ENCODE results near the gene POLR2F. TPM values are rescaled to one million over a fixed set of nuclear protein-coding genes. Genes with fewer than 3 reads are reported as not detected.

POLR2F gene
- total RNA-seq, 1 experiment from 2014 or later = 138 TPM

GRCh38 chr22:37925330-37925729, 28.2 kb upstream of the POLR2F start (continued):
- TF ChIP-seq AFF4 (CRISPR knock-in tag; IDR thresholded peaks at IDR 0.05; ENCODE audit: borderline replicate concordance) (no peak), RORB (CRISPR knock-in tag; IDR thresholded peaks at IDR 0.05) (no peak), ETV6 (CRISPR knock-in tag; IDR thresholded peaks at IDR 0.05) (no peak), FOXJ3 (CRISPR knock-in tag; IDR thresholded peaks at IDR 0.05; ENCODE audit: borderline replicate concordance) (no peak), HMGA2 (CRISPR knock-in tag; IDR thresholded peaks at IDR 0.05) (no peak), IRF1 (CRISPR knock-in tag; IDR thresholded peaks at IDR 0.05) (no peak), ZNF416 (CRISPR knock-in tag; IDR thresholded peaks at IDR 0.05) (no peak), MYBL2 (CRISPR knock-in tag; IDR thresholded peaks at IDR 0.05) (no peak), CTCF (IDR thresholded peaks at IDR 0.05) (no peak), FOXK1 (CRISPR knock-in tag; IDR thresholded peaks at IDR 0.05) (no peak)
- TF ChIP-seq, protein P1, sequence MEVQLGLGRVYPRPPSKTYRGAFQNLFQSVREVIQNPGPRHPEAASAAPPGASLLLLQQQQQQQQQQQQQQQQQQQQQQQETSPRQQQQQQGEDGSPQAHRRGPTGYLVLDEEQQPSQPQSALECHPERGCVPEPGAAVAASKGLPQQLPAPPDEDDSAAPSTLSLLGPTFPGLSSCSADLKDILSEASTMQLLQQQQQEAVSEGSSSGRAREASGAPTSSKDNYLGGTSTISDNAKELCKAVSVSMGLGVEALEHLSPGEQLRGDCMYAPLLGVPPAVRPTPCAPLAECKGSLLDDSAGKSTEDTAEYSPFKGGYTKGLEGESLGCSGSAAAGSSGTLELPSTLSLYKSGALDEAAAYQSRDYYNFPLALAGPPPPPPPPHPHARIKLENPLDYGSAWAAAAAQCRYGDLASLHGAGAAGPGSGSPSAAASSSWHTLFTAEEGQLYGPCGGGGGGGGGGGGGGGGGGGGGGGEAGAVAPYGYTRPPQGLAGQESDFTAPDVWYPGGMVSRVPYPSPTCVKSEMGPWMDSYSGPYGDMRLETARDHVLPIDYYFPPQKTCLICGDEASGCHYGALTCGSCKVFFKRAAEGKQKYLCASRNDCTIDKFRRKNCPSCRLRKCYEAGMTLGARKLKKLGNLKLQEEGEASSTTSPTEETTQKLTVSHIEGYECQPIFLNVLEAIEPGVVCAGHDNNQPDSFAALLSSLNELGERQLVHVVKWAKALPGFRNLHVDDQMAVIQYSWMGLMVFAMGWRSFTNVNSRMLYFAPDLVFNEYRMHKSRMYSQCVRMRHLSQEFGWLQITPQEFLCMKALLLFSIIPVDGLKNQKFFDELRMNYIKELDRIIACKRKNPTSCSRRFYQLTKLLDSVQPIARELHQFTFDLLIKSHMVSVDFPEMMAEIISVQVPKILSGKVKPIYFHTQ (CRISPR knock-in tag; IDR thresholded peaks at IDR 0.05) = no peak

DNA sequence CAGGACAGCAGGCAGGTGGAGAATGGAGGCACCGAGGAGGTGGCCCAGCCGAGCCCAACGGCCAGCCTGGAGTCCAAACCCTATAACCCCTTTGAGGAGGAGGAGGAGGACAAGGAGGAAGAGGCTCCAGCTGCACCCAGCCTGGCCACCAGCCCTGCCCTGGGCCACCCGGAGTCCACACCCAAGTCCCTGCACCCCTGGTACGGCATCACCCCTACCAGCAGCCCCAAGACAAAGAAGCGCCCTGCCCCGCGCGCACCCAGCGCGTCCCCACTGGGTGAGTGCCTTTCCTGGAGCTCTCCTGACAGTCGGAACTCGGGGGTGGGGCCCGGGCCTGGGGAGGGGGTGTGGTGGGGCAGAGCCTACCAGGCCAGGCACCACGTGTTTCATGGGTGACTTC, 27.7 kb upstream of the POLR2F start:
- no peak overlapping the region for H3K27ac Mint-ChIP-seq
- no peak for TF ChIP-seq ZNF138 (CRISPR knock-in tag; conservative IDR thresholded peaks at IDR 0.05)
- no peak overlapping the region for H3K4me3 Mint-ChIP-seq
- DNase-seq (ENCODE audit: low spot score) (no peak), ATAC-seq (no peak)
- no peaks in the 10 kb centered on the region for H3K4me1 Mint-ChIP-seq
- CTCF ChIA-PET = interaction anchor here (2.4 kb wide), 1 partner anchor 8 kb away, joined by 9 read pairs; no protein-coding TSS in a partner anchor
- no peaks in the 10 kb centered on the region; the same call in 1 of the 2 replicates for H3K27me3 Mint-ChIP-seq (ENCODE audit: low read depth)
- POLR2A ChIA-PET = no interaction called here
- H3K36me3 Mint-ChIP-seq = peaks cover 9% of the 10 kb centered on the region
- no peaks in the 10 kb centered on the region for H3K9me3 Mint-ChIP-seq

DNA sequence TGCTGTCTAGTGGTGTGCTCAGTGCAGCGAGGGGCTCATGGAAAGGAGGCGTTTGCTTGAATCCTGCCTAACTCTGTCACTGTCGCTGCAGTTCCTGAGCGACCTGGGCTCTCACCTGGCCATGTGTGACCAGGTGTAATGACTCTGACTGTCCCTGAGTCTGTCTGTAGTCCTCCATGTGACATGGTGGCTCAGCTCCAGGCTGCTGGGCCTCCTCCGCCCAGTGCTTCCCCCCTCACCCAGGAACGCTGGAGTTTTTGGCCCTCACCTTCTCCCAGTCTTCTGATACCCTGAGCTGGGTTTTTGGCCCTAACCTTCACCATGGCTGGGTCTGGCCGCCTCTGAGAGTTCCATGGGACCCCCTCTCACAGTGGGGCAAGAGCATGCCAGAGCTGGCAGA, 27.1 kb upstream of the POLR2F start:
- POLR2A ChIA-PET = no interaction called here
- peaks cover 9% of the 10 kb centered on the region for H3K36me3 Mint-ChIP-seq
- no peaks in the 10 kb centered on the region; the same call in 1 of the 2 replicates for H3K27me3 Mint-ChIP-seq (ENCODE audit: low read depth)
- H3K9me3 Mint-ChIP-seq = no peaks in the 10 kb centered on the region
- no peaks in the 10 kb centered on the region for H3K4me1 Mint-ChIP-seq
- CTCF ChIA-PET = no interaction called here
- no peak for DNase-seq (ENCODE audit: low spot score)
- TF ChIP-seq NR1H2 (CRISPR knock-in tag; IDR thresholded peaks at IDR 0.05) (no peak), ZBTB21 (CRISPR knock-in tag; IDR thresholded peaks at IDR 0.05; ENCODE audit: borderline replicate concordance) (no peak), NR2C2 (CRISPR knock-in tag; IDR thresholded peaks at IDR 0.05) (no peak), ZNF423 (CRISPR knock-in tag; IDR thresholded peaks at IDR 0.05) (no peak), FOXP1 (CRISPR knock-in tag; IDR thresholded peaks at IDR 0.05; ENCODE audit: borderline replicate concordance) (no peak)
- TF ChIP-seq, protein P2, sequence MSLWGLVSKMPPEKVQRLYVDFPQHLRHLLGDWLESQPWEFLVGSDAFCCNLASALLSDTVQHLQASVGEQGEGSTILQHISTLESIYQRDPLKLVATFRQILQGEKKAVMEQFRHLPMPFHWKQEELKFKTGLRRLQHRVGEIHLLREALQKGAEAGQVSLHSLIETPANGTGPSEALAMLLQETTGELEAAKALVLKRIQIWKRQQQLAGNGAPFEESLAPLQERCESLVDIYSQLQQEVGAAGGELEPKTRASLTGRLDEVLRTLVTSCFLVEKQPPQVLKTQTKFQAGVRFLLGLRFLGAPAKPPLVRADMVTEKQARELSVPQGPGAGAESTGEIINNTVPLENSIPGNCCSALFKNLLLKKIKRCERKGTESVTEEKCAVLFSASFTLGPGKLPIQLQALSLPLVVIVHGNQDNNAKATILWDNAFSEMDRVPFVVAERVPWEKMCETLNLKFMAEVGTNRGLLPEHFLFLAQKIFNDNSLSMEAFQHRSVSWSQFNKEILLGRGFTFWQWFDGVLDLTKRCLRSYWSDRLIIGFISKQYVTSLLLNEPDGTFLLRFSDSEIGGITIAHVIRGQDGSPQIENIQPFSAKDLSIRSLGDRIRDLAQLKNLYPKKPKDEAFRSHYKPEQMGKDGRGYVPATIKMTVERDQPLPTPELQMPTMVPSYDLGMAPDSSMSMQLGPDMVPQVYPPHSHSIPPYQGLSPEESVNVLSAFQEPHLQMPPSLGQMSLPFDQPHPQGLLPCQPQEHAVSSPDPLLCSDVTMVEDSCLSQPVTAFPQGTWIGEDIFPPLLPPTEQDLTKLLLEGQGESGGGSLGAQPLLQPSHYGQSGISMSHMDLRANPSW (CRISPR knock-in tag; conservative IDR thresholded peaks at IDR 0.05; ENCODE audit: low read depth) = no peak
- ATAC-seq = no peak
- no peak overlapping the region for H3K27ac Mint-ChIP-seq
- H3K4me3 Mint-ChIP-seq = no peak overlapping the region

Measured in WTC11 (cell line).